ENCODE measurements around the gene GSTM3.
A peak's percentile ranks its signal among the peaks of the same experiment; 100 is the strongest.
"Not testable (repeated sequence)": the region's sequence is repeated elsewhere in the genome, so short reads cannot be mapped to it uniquely, and the experiment has no call there.

Gene GSTM3

GRCh38 chr1:109773900-109774485 lies 33.2 kb upstream of the GSTM3 start:
- no peak for DNase-seq (ENCODE audit: low read depth)

- peak; percentile 77 for DNase-seq (ENCODE audit: low read depth)
These were observed 32.5 kb upstream of the GSTM3 start for GRCh38 chr1:109773203-109773899.

- no peak for DNase-seq (ENCODE audit: low read depth)
These were observed 31.9 kb upstream of the GSTM3 start for GRCh38 chr1:109772658-109773202.

- no peak for DNase-seq (ENCODE audit: low read depth)
These were observed 31.1 kb upstream of the GSTM3 start for GRCh38 chr1:109771712-109772657.

GRCh38 chr1:109770331-109771095 lies 29.7 kb upstream of the GSTM3 start:
- DNase-seq (ENCODE audit: low read depth): no peak

- DNase-seq (ENCODE audit: low read depth): peak; percentile 53
These were observed 28.7 kb upstream of the GSTM3 start for GRCh38 chr1:109769330-109770078.

- no peak for DNase-seq (ENCODE audit: low read depth)
These were observed 28.0 kb upstream of the GSTM3 start for GRCh38 chr1:109768820-109769219.

- no peak for DNase-seq (ENCODE audit: low read depth)
These were observed 27.5 kb upstream of the GSTM3 start for GRCh38 chr1:109768335-109768650.

- DNase-seq (ENCODE audit: low read depth): no peak
These were observed 26.9 kb upstream of the GSTM3 start for GRCh38 chr1:109767637-109768334.

- not testable (repeated sequence) for DNase-seq (ENCODE audit: low read depth)
These were observed 26.3 kb upstream of the GSTM3 start for GRCh38 chr1:109766991-109767636.

GRCh38 chr1:109765896-109766615 lies 25.2 kb upstream of the GSTM3 start:
- no peak for DNase-seq (ENCODE audit: low read depth)

- DNase-seq (ENCODE audit: low read depth): no peak
These were observed 24.6 kb upstream of the GSTM3 start for GRCh38 chr1:109765483-109765815.

- no peak for DNase-seq (ENCODE audit: low read depth)
These were observed 24.0 kb upstream of the GSTM3 start for GRCh38 chr1:109764561-109765482.

GRCh38 chr1:109763646-109764415 lies 23.0 kb upstream of the GSTM3 start, which contains the start of gene EPS8L3:
EPS8L3 (minus strand) TSS chr1:109763923; CDS start chr1:109761749, 2,174 bp downstream.
- DNase-seq (ENCODE audit: low read depth): no peak

- no peak for DNase-seq (ENCODE audit: low read depth)
These were observed 22.2 kb upstream of the GSTM3 start for GRCh38 chr1:109762821-109763645.

GRCh38 chr1:109762039-109762585 lies 21.3 kb upstream of the GSTM3 start:
- DNase-seq (ENCODE audit: low read depth): no peak

Data from GM04504 (cell line).